DOHH2 (cell line): ENCODE measurements around the gene PTPN22.
A peak's percentile ranks its signal among the peaks of the same experiment; 100 is the strongest.

ENCODE experiments used
- H3F3A ChIP-seq: fragments of 200-600 bp; sonication (generic), shearing (Covaris generic); 2 replicates; pipeline ENCODE4 v1.6.0; 2016; ENCODE audit warnings: antibody characterized with exemption, mild to moderate bottlenecking; ENCODE audit not compliant: control insufficient read depth, insufficient read depth
- H3K27ac ChIP-seq: fragments of 200-600 bp; sonication (generic); 2 replicates; pipeline ENCODE4 v1.5.1; 2014; ENCODE audit warnings: low read depth, mild to moderate bottlenecking, low read length, moderate library complexity
- H3K27me3 ChIP-seq: fragments of 200-600 bp; sonication (generic); 2 replicates; pipeline ENCODE4 v1.6.1; 2014; ENCODE audit warnings: mild to moderate bottlenecking, low read length, mixed read lengths; ENCODE audit not compliant: control insufficient read depth
- H3K36me3 ChIP-seq: fragments of 200-600 bp; sonication (generic); 2 replicates; pipeline ENCODE4 v1.6.1; 2014; ENCODE audit warnings: mild to moderate bottlenecking, low read length, moderate library complexity, mixed read lengths; ENCODE audit not compliant: control insufficient read depth
- H3K4me1 ChIP-seq: fragments of 200-600 bp; sonication (generic); 2 replicates; pipeline ENCODE4 v1.6.1; 2014; ENCODE audit warnings: mild to moderate bottlenecking, low read length, mixed read lengths; ENCODE audit not compliant: control insufficient read depth
- H3K4me2 ChIP-seq: fragments of 200-600 bp; sonication (generic); 2 replicates; pipeline ENCODE4 v1.6.0; 2014; ENCODE audit warnings: mild to moderate bottlenecking, low read length, moderate library complexity
- H3K4me3 ChIP-seq: fragments of 200-600 bp; sonication (generic); 2 replicates; pipeline ENCODE4 v1.5.1; 2014; ENCODE audit warnings: mild to moderate bottlenecking, low read length, mixed read lengths
- H3K79me2 ChIP-seq: fragments of 200-600 bp; sonication (generic); 2 replicates; pipeline ENCODE4 v1.6.1; 2014; ENCODE audit warnings: mild to moderate bottlenecking, low read length, mixed read lengths; ENCODE audit not compliant: control insufficient read depth
- H3K9me2 ChIP-seq: fragments of 200-600 bp; sonication (generic); replicated peaks from 2 replicates; pipeline ENCODE4 v1.6.1; 2014; ENCODE audit warnings: mild to moderate bottlenecking, low read length, mixed read lengths; ENCODE audit not compliant: control insufficient read depth
- H3K9me3 ChIP-seq: fragments of 200-600 bp; sonication (generic); 2 replicates; pipeline ENCODE4 v1.6.1; 2014; ENCODE audit warnings: antibody characterized with exemption, low read length, mixed read lengths; ENCODE audit not compliant: control insufficient read depth, insufficient read depth
- H4K20me1 ChIP-seq: fragments of 200-600 bp; sonication (generic); 2 replicates; pipeline ENCODE4 v1.6.0; 2014; ENCODE audit warnings: low read depth, mild to moderate bottlenecking, antibody characterized with exemption, low read length, moderate library complexity; ENCODE audit not compliant: control insufficient read depth, insufficient read depth
- CTCF ChIP-seq: fragments of 200-600 bp; sonication (generic); IDR thresholded peaks from one replicate; pipeline ENCODE4 v1.5.1; 2014; ENCODE audit warnings: antibody characterized with exemption, mild to moderate bottlenecking, low read depth, low read length; ENCODE audit not compliant: poor library complexity, severe bottlenecking
- EZH2phosphoT487 ChIP-seq: fragments of 200-600 bp; sonication (generic); IDR thresholded peaks from 2 replicates; pipeline ENCODE4 v1.6.1; 2017; ENCODE audit warnings: borderline replicate concordance, mild to moderate bottlenecking, antibody characterized with exemption, low read length, moderate library complexity, mixed read lengths

Gene PTPN22

GRCh38 chr1:113811156-113811887 lies 60.2 kb downstream of the PTPN22 start:
- TF ChIP-seq EZH2phosphoT487: no peak
- no peak for TF ChIP-seq CTCF
- peak overlapping the region; percentile 89 for H3K27ac ChIP-seq
- no peaks in the 10 kb centered on the region for H3K27me3 ChIP-seq
- no peaks in the 10 kb centered on the region for H3K9me3 ChIP-seq
- H3K9me2 ChIP-seq: no peaks in the 10 kb centered on the region
- H3K79me2 ChIP-seq: peaks cover 57% of the 10 kb centered on the region
- H3K36me3 ChIP-seq: peaks cover 38% of the 10 kb centered on the region
- peak overlapping the region; percentile 94 for H3K4me3 ChIP-seq
- peaks cover 18% of the 10 kb centered on the region for H3F3A ChIP-seq
- 0 out of 2 replicates have a peak, but pooled peaks cover 5% of the 10 kb centered on the region for H4K20me1 ChIP-seq
- peak overlapping the region; percentile 74 for H3K4me2 ChIP-seq
- peaks cover 38% of the 10 kb centered on the region for H3K4me1 ChIP-seq

GRCh38 chr1:113809670-113810602 lies 61.6 kb downstream of the PTPN22 start:
- Histone ChIP-seq H3K4me2 (peak overlapping the region; percentile 74), H3K27me3 (no peaks in the 10 kb centered on the region), H3F3A (peaks cover 18% of the 10 kb centered on the region), H3K4me1 (peaks cover 40% of the 10 kb centered on the region), H3K27ac (no peak overlapping the region), H3K9me2 (no peaks in the 10 kb centered on the region), H3K36me3 (peaks cover 40% of the 10 kb centered on the region), H4K20me1 (0 out of 2 replicates have a peak, but pooled peaks cover 5% of the 10 kb centered on the region), H3K4me3 (peak overlapping the region; percentile 94), H3K79me2 (peaks cover 70% of the 10 kb centered on the region), H3K9me3 (no peaks in the 10 kb centered on the region)
- TF ChIP-seq CTCF (no peak), EZH2phosphoT487 (no peak)

GRCh38 chr1:113808450-113809195 lies 62.9 kb downstream of the PTPN22 start:
- Histone ChIP-seq H3K36me3 (peaks cover 33% of the 10 kb centered on the region), H3K27me3 (no peaks in the 10 kb centered on the region), H3K4me2 (peak overlapping the region; percentile 74), H4K20me1 (peaks cover 9% of the 10 kb centered on the region), H3K79me2 (peaks cover 84% of the 10 kb centered on the region), H3K4me3 (peak overlapping the region; percentile 33; the same call in 1 of the 2 replicates), H3K9me3 (no peaks in the 10 kb centered on the region), H3K27ac (no peak overlapping the region), H3F3A (peaks cover 8% of the 10 kb centered on the region; the same call in 1 of the 2 replicates), H3K9me2 (no peaks in the 10 kb centered on the region), H3K4me1 (peaks cover 35% of the 10 kb centered on the region)
- TF ChIP-seq EZH2phosphoT487 (no peak), CTCF (no peak)
